ENCODE results near the gene DYNC1I2.
"Not testable (repeated sequence)": the region's sequence is repeated elsewhere in the genome, so short reads cannot be mapped to it uniquely, and the experiment has no call there.

The DYNC1I2 gene

GRCh38 chr2:171774581-171774980 is 87.3 kb downstream of the DYNC1I2 start:
- DNase-seq (ENCODE audit: low read depth): not testable (repeated sequence)

- no peak for DNase-seq (ENCODE audit: low read depth)
Observed at GRCh38 chr2:171778515-171778914, 91.2 kb downstream of the DYNC1I2 start.

- no peak for DNase-seq (ENCODE audit: low read depth)
Observed at GRCh38 chr2:171785450-171785849, 98.2 kb downstream of the DYNC1I2 start.

- no peak for DNase-seq (ENCODE audit: low read depth)
Observed at GRCh38 chr2:171787333-171788072, 100.2 kb downstream of the DYNC1I2 start.

- no peak for DNase-seq (ENCODE audit: low read depth)
Observed at GRCh38 chr2:171788316-171788993, 101.2 kb downstream of the DYNC1I2 start.

- DNase-seq (ENCODE audit: low read depth): no peak
Observed at GRCh38 chr2:171789956-171790355, 102.7 kb downstream of the DYNC1I2 start.

- DNase-seq (ENCODE audit: low read depth): no peak
Observed at GRCh38 chr2:171791361-171791760, 104.1 kb downstream of the DYNC1I2 start.

- no peak for DNase-seq (ENCODE audit: low read depth)
Observed at GRCh38 chr2:171792157-171792556, 104.9 kb downstream of the DYNC1I2 start.

GRCh38 chr2:171792886-171793580 is 105.8 kb downstream of the DYNC1I2 start:
- no peak for DNase-seq (ENCODE audit: low read depth)

GRCh38 chr2:171793691-171794678 is 106.7 kb downstream of the DYNC1I2 start:
- DNase-seq (ENCODE audit: low read depth): no peak

- DNase-seq (ENCODE audit: low read depth): no peak
Observed at GRCh38 chr2:171794918-171795317, 107.6 kb downstream of the DYNC1I2 start.

Data from fibroblast of the conjunctiva (primary cell).